RKO (cell line): ENCODE measurements around the gene LIN37.

Experiments used
- DNase-seq: peaks from one replicate; pipeline ENCODE4 v3.0.0-alpha.2; 2016; ENCODE audit warnings: low spot score

Gene LIN37

GRCh38 chr19:35748106-35749020, at the start of gene LIN37:
Gene LIN37 (plus strand): TSS chr19:35748576. CDS start chr19:35748725, 149 bp downstream.
- DNase-seq = peak; percentile 98

DNA sequence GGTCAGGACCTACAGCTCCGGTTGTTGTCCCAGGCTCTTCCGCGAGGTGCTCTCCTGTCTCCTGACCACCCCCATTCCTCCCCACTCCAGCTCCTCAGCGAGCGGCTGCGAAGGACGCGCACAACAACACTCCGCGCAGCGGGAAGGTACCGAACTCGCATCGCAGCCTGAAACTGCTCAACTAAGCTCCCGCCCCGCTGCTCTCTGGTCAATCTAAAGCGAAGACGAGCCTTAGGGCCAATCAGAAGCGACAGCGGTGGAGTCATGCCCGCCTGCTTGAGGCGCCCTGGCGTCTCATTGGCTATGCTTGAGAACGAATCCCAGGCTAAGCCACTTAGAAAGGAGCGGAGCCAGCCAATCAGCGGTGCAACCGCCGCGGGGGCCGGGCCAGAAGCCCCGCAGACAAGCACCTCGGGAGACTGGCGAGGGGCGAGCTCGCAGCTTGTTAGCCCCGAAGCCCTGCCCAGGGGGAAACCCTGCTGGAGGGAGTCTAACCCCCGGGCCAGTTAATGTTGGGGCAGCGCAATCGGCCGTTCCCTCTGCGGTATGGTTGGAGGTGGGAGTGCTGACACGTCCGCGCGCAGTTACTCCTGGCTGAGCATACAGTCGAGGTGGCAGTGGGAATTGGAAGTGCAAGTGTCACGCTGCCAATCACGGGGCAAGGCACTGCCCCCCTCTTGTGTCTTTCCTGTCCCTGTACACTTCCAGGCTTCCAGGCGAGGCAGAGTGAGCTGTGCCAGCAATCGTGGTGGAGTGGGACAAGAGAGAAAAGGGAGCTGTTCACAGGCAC, 46.0 kb upstream of the LIN37 start:
- peak; percentile 95 for DNase-seq

DNA sequence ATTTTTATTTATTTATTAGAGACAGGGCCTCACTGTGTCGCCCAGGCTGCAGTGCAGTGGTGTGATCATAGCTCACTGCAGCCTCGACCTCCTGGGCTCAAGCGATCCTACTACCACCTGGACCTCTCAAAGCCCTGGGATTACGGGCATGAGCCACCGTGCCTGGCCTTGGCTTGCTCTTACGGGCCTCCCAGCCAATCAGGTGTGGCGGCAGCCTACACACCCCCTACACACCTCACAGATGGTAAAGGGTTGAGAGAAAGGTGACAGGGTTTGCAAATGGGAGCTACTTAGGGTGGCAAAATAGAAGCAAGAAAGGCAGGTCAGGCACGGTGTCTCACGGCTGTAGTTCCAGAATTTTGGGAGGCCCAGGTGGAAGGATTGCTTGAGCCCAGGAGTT, 45.0 kb upstream of the LIN37 start:
- no peak for DNase-seq

- no peak for DNase-seq
Observed at GRCh38 chr19:35704218-35704617, 44.2 kb upstream of the LIN37 start, which contains the start of gene ZBTB32. Gene ZBTB32 (plus strand): TSS chr19:35704558. CDS start chr19:35714627, 10,069 bp downstream.

DNA sequence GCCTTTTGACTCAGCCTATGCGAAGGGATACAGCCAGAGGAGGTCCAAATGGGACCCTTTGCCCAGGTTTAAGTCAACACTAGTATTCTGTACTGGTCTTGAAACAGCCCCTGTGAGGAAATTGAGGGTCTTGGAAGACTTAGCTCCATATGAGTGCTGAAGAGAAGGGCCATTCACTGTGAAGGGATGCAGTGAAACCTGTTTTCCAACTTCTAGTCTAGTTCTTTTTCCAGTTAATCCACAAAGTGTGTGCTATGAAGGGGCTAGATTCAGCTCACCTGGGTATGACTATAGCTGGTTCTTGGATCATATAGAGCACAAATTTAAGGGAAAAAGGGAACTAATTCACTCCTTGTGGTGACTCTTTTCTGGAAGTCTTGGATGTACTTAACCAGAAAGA, 40.0 kb upstream of the LIN37 start:
- DNase-seq = no peak

DNA sequence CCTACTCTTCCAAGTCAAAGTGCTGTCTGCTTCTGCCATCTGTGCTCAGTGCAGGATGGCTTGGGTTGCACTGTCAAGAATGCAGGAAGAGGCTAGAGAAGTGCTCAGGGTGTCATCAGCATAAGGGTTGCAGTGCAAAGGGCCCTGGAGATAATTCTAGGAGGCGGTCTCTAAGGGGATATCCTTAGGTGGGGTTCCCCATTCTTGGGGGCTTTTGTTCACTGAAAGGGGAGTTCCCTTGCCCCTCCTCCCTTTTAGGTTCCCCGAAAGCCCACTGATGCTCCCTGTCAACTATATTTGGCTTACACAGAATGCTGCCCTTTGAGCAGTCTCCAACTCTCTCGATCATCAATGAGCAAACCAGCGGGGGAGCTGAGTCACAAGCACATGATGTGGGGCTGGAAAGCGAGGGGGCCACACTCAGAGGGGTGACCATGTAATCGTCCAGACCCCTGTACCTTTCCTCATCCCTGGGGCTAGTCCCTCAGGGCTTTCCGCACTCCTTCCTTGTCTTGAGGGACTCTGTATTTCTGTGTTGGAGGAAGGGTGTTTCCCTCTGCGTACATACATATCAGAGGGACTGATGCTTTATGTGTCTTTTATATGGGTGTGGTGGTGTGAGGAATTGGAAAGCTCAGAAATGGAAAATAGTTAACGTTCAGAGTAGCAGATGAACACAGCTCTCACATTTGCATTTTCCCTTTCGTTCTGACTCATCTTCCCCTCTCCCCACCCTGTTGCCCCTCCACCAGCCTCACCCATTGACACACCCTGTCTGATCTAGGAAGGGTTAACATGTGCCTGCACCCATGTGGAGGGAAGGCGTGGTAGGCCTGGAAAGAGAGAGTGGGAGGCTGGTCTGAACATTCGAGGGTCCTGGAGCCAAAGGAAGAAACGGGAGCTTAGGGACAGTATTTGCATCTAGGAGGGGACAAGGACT, 37.3 kb upstream of the LIN37 start:
- DNase-seq = no peak

DNA sequence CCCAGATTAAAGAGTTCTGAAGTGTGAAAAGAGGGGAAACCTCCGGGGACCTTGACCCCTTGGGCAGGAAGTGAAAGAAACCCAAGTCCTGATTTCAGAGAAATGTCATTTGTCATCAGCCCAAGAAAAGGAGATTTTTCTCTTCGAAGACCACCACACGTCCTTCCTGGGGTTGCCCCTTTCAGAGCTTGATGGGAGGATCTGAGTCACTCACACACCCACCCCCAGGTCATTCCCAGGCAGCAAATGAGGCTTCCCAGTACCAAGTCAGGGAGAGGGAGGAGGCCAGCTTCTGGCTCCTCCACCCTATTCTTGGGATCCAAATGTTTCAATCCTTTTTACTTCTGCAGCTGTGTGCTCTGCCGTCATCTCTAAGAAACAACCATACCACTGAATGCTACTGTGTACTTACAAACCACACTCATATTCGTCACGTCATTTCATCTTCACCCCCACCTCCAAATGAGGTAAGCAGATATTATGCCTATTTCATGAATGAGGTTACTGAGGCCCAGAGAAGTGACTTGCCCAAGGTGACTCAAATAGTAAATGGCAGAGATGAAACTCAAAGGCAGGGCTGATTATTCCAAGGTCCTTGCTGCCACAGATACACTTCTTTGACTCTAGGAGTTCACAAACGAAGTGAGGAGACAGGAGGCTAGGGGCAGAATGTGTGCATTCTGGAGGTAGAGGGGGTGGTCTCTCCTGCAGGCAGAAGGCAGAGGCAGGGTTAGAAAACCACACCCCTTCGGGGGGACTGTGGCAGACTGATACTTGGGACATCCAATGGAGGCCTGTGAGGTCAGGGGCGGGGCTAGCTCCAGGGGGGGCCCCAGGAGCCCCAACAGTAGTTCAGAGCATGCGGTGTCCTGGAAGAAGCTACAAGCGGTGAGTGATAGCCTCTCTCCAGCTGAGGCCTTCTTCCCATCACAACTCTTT, 35.5 kb upstream of the LIN37 start:
- DNase-seq = no peak

GRCh38 chr19:35713506-35713850, 34.9 kb upstream of the LIN37 start:
- DNase-seq = no peak

- DNase-seq = no peak
Observed at GRCh38 chr19:35713904-35714495, 34.4 kb upstream of the LIN37 start.

DNA sequence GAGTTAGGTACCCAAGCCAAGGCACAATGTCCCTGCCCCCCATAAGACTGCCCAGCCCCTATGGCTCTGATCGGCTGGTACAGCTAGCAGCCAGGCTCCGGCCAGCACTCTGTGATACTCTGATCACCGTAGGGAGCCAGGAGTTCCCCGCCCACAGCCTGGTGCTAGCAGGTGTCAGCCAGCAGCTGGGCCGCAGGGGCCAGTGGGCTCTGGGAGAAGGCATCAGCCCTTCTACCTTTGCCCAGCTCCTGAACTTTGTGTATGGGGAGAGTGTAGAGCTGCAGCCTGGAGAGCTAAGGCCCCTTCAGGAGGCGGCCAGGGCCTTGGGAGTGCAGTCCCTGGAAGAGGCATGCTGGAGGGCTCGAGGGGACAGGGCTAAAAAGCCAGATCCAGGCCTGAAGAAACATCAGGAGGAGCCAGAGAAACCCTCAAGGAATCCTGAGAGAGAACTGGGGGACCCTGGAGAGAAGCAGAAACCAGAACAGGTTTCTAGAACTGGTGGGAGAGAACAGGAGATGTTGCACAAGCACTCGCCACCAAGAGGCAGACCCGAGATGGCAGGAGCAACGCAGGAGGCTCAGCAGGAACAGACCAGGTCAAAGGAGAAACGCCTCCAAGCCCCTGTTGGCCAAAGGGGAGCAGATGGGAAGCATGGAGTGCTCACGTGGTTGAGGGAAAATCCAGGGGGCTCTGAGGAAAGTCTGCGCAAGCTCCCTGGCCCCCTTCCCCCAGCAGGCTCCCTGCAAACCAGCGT, 33.6 kb upstream of the LIN37 start:
- DNase-seq = no peak

DNA sequence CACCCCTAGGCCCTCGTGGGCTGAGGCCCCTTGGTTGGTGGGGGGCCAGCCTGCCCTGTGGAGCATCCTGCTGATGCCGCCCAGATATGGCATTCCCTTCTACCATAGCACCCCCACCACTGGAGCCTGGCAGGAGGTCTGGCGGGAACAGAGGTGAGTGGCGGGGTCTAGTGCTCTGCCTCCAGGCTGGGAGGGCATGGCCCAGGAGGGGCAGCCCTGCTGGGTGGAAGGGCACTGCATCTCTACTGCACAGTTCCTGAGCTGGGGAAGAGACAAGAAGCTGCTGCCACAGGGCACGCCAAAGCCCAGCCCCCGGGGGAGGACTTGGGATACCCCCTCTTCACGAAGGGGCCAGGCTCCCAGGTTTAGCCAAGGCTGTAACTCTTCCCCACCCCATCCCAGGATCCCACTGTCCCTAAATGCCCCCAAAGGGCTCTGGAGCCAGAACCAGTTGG, 33.0 kb upstream of the LIN37 start:
- no peak for DNase-seq

DNA sequence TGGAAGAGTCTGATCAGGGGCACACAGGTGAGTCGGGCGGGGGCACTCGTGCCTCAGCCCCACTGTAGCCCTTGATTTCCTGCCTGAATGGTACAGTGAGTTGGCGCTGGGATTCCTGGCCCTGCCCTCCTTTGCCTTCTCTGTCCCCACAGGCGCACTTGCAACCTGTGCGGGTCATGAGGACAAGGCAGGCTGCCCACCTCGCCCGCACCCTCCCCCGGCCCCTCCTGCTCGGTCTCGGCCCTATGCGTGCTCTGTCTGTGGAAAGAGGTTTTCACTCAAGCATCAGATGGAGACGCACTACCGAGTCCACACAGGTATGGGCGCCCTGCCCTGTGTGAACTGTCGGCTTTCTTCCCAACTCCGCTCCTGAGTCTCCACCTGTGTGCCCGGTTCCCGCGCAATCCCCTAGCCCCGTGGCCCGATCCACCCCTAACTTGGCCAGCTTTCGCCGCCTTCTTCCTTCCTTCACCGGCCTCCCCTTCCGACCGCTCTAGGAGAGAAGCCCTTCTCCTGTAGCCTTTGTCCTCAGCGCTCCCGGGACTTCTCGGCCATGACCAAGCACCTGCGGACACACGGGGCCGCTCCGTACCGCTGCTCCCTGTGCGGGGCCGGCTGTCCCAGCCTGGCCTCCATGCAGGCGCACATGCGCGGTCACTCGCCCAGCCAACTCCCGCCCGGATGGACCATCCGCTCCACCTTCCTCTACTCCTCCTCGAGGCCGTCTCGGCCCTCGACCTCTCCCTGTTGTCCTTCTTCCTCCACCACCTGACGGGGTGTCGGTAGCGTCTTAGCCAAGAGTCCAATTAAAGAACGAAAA, 32.2 kb upstream of the LIN37 start:
- no peak for DNase-seq

DNA sequence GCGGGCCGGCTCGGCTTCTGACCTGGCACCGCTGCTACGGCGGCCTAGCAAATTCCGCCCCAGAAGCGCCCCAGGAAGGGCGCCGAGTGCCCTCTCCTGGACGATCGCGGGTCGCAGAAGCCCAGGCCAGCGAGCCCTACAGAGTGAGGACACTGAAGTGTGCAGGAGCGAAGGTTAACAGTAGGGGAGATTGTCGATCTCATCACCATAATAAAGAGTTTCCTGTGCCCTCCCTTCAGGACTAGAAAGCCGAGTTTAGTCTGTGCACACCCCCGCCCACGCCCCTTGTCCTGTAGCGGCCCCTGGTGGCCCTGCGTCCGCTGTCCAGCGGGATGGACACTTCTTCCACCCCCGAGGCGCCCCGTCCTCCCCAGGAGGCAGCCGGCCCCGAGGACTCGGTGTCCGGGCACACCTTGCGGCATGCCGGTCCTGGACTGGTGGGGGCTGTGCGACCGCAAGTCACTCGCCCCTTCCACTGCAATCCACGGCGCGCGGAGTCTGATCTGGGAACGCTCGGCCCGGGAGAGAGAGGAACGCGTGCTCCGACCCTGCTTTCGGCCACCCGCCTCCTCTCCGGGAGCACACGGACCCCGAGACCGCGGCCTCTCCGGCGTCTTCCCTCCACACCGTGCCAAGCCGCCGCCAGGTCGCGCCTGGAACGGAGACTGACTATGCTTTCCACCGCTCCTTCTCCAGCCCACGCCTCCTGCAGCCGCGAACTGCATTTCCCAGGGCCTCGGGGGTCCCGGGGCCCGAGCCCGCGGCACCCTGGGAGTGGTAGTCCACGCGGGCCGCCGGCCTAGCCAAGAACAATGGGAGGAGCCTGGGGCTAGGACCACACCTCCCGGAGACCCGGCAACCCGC, 31.3 kb upstream of the LIN37 start:
- peak; percentile 96 for DNase-seq

DNA sequence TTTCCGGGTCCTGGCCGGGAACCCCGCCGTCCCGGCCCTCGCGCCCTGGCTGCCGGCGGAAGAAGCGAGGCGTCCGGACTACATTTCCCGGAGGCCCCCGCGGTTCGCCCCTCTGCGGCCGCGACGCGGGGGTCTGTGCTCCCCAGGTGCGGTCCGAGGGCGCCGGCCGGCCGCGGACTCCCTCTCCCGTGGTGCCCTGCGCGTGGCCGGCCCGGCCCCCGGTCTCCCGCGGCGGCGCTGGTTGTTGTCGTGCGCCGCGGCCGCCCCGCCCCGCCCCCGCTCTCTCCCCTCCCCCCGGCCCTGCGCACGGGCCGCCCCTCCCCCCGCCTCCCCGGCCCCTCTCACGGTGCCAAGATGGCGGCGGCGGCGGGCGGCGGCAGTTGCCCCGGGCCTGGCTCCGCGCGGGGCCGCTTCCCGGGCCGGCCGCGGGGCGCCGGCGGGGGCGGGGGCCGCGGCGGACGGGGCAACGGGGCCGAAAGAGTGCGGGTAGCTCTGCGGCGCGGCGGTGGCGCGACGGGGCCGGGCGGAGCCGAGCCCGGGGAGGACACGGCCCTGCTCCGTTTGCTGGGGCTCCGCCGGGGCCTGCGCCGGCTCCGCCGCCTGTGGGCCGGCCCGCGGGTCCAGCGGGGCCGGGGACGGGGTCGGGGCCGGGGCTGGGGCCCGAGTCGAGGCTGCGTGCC, 30.6 kb upstream of the LIN37 start, which contains the start of gene KMT2B:
KMT2B (plus strand) TSS at position 339 of the 680 bp plus-strand sequence; CDS start at position 355, 16 bp downstream.
- no peak for DNase-seq

DNA sequence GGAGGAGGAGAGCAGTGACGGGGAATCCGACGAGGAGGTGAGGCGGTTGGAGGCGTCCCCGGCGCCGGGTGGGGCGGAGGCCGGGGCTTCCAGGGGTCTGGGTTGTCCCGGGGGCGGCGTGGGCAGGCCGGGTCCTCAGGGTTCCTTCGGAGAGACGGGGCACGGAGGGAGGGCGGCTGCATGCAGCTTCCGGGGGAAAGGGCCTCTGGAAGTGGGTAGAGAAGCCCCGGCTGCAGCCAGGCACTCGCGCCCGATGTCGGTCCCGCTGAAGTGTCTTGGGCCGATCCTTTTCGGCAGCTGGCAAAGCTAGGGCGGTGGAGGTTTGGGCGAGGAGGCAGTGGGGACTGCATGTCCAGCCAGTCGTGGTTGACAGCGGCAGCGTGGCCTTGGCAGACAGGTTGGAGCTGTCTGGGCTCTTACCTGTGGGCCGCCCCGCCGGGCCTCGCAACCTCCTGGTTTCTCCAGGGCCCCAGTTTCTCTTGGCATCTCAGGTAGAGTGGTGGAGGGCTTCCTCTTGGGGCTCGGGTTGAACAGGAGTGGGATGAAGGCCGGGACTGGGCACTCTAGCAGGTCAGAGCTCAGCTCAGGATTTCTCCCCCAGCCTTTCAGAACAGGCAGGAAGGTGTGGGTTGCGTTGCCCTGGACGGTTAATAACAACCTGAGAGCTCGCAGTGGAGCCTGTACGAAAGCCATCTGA, 29.9 kb upstream of the LIN37 start:
- peak; percentile 24 for DNase-seq
